Endodermal cell (in vitro differentiated cells): ENCODE measurements around the gene TNFAIP8L3. TPM values are rescaled to one million over a fixed set of nuclear protein-coding genes. Genes with fewer than 3 reads are reported as not detected.

Experiments
- DNase-seq: peaks from one replicate; pipeline ENCODE4 v3.0.0-alpha.2; 2017
- H3K27ac ChIP-seq: 2 replicates; pipeline ENCODE4 v1.5.1; 2013; ENCODE audit warnings: mild to moderate bottlenecking, low read depth, low read length, moderate library complexity
- H3K27me3 ChIP-seq: 2 replicates; pipeline ENCODE4 v1.6.1; 2013; ENCODE audit warnings: mild to moderate bottlenecking, low read length, moderate library complexity; ENCODE audit not compliant: insufficient read depth, control insufficient read depth, poor library complexity, severe bottlenecking
- H3K36me3 ChIP-seq: 2 replicates; pipeline ENCODE4 v1.7.0; 2013; ENCODE audit warnings: mild to moderate bottlenecking, low read length, moderate library complexity; ENCODE audit not compliant: control insufficient read depth, insufficient read depth
- H3K4me1 ChIP-seq: one replicate; pipeline ENCODE4 v1.7.0; 2013; ENCODE audit warnings: low read length; ENCODE audit not compliant: control insufficient read depth, insufficient read depth
- H3K4me3 ChIP-seq: 2 replicates; pipeline ENCODE4 v1.5.1; 2013; ENCODE audit warnings: mild to moderate bottlenecking, low read length, moderate library complexity
- H3K9ac ChIP-seq: 2 replicates; pipeline ENCODE4 v1.6.1; 2013; ENCODE audit warnings: mild to moderate bottlenecking, low read length, moderate library complexity; ENCODE audit not compliant: poor library complexity, severe bottlenecking; ENCODE audit errors: extremely low read depth
- H3K9me3 ChIP-seq: 2 replicates; pipeline ENCODE4 v1.6.1; 2013; ENCODE audit warnings: mild to moderate bottlenecking, low read length, moderate library complexity; ENCODE audit not compliant: control insufficient read depth
- H3K27ac Mint-ChIP-seq: 2 replicates; pipeline ENCODE4 v1.8.0; 2020; ENCODE audit warnings: mixed read lengths
- H3K27me3 Mint-ChIP-seq: 2 replicates; pipeline ENCODE4 v1.8.0; 2021; ENCODE audit warnings: mild to moderate bottlenecking, mixed read lengths; ENCODE audit not compliant: insufficient read depth
- H3K36me3 Mint-ChIP-seq: 2 replicates; pipeline ENCODE4 v1.8.0; 2020; ENCODE audit warnings: low read depth, mixed read lengths
- H3K4me1 Mint-ChIP-seq: 2 replicates; pipeline ENCODE4 v1.8.0; 2020; ENCODE audit warnings: mixed read lengths
- H3K4me3 Mint-ChIP-seq: 2 replicates; pipeline ENCODE4 v1.8.0; 2020; ENCODE audit warnings: mild to moderate bottlenecking, moderate library complexity, mixed read lengths
- H3K9me3 Mint-ChIP-seq: 2 replicates; pipeline ENCODE4 v1.8.0; 2020; ENCODE audit warnings: mild to moderate bottlenecking, mixed read lengths
- CTCF ChIP-seq: fragments of 200-600 bp; sonication (generic); conservative IDR thresholded peaks from 2 replicates; pipeline ENCODE4 v1.5.0; 2021; ENCODE audit warnings: antibody characterized with exemption, mild to moderate bottlenecking
- WGBS, 2 experiments: methylation state at CpG; one replicate each; pipeline versions ENCODE4 v1.1.5 to v1.1.7; 2013; ENCODE audit warnings: missing lambda C conversion rate in 2 of 2, mixed read lengths in 1 of 2; ENCODE audit not compliant: insufficient coverage in 1 of 2, insufficient read length in 1 of 2; 5-methylcytosine and 5-hydroxymethylcytosine counted together
- total RNA-seq, 2 donors: library from RNA; stranded (reverse); fragmentation: NEBNext Ultra II Directional in 1 of 2; extraction: Animal tissue kit (Norgen Biotek cat#: 25700) in 1 of 2; gene quantifications; 2 replicates in 1 of 2; 3 replicates in 1 of 2; pipeline ENCODE4 v1.2.1, GENCODE V29; 2021

TNFAIP8L3 gene
- total RNA-seq, 2 donors from 2014 or later = 0.31 TPM; not detected in 1

- Mint-ChIP-seq H3K9me3 (no peaks in the 10 kb centered on the region), H3K27me3 (peaks cover 9% of the 10 kb centered on the region), H3K4me3 (no peak overlapping the region), H3K4me1 (no peaks in the 10 kb centered on the region), H3K27ac (no peak overlapping the region), H3K36me3 (no peaks in the 10 kb centered on the region)
- no peaks in the 10 kb centered on the region for H3K9me3 ChIP-seq
- no peak overlapping the region for H3K9ac ChIP-seq
- no peak overlapping the region for H3K27ac ChIP-seq
- H3K4me3 ChIP-seq = no peak overlapping the region
- DNase-seq = no peak
- no peaks in the 10 kb centered on the region for H3K36me3 ChIP-seq
- peaks cover 5% of the 10 kb centered on the region for H3K27me3 ChIP-seq
- no peaks in the 10 kb centered on the region for H3K4me1 ChIP-seq
- WGBS, 2 experiments = 80 to 100% methylated on average over 1 to 2 of the region's 2 CpGs
- no peak for TF ChIP-seq CTCF
Measured at GRCh38 chr15:51111061-51111460, 16.4 kb upstream of the TNFAIP8L3 start.

GRCh38 chr15:51110171-51110570 is 15.5 kb upstream of the TNFAIP8L3 start:
- no peak overlapping the region for H3K9ac ChIP-seq
- no peaks in the 10 kb centered on the region for H3K36me3 ChIP-seq
- H3K9me3 Mint-ChIP-seq = no peaks in the 10 kb centered on the region
- no peaks in the 10 kb centered on the region for H3K36me3 Mint-ChIP-seq
- 87 to 94% methylated on average over 3 of the region's 3 CpGs for WGBS, 2 experiments
- H3K27me3 Mint-ChIP-seq = peaks cover 9% of the 10 kb centered on the region
- no peak overlapping the region for H3K27ac ChIP-seq
- H3K4me3 Mint-ChIP-seq = no peak overlapping the region
- H3K27me3 ChIP-seq = peaks cover 5% of the 10 kb centered on the region
- DNase-seq = no peak
- no peak overlapping the region for H3K4me3 ChIP-seq
- H3K9me3 ChIP-seq = no peaks in the 10 kb centered on the region
- peaks cover 6% of the 10 kb centered on the region for H3K4me1 Mint-ChIP-seq
- H3K27ac Mint-ChIP-seq = no peak overlapping the region
- H3K4me1 ChIP-seq = no peaks in the 10 kb centered on the region
- TF ChIP-seq CTCF = no peak

- no peaks in the 10 kb centered on the region for H3K36me3 Mint-ChIP-seq
- no peak for TF ChIP-seq CTCF
- no peak overlapping the region for H3K4me3 Mint-ChIP-seq
- peaks cover 6% of the 10 kb centered on the region for H3K4me1 Mint-ChIP-seq
- H3K27me3 Mint-ChIP-seq = peaks cover 17% of the 10 kb centered on the region
- Histone ChIP-seq H3K4me1 (no peaks in the 10 kb centered on the region), H3K36me3 (no peaks in the 10 kb centered on the region), H3K27ac (no peak overlapping the region), H3K27me3 (peaks cover 5% of the 10 kb centered on the region), H3K9me3 (no peaks in the 10 kb centered on the region), H3K9ac (no peak overlapping the region), H3K4me3 (no peak overlapping the region)
- DNase-seq = no peak
- no peaks in the 10 kb centered on the region for H3K9me3 Mint-ChIP-seq
- WGBS, 2 experiments = 83% methylated on average over 1 to 3 of the region's 3 CpGs
- no peak overlapping the region for H3K27ac Mint-ChIP-seq
Measured at GRCh38 chr15:51108933-51109550, 14.3 kb upstream of the TNFAIP8L3 start.
